ENCODE results near the gene OR51Q1. TPM values are rescaled to one million over a fixed set of nuclear protein-coding genes. Genes with fewer than 3 reads are reported as not detected.
A peak's percentile ranks its signal among the peaks of the same experiment; 100 is the strongest.

OR51Q1 gene, protein sequence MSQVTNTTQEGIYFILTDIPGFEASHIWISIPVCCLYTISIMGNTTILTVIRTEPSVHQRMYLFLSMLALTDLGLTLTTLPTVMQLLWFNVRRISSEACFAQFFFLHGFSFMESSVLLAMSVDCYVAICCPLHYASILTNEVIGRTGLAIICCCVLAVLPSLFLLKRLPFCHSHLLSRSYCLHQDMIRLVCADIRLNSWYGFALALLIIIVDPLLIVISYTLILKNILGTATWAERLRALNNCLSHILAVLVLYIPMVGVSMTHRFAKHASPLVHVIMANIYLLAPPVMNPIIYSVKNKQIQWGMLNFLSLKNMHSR
- total RNA-seq = not detected
- long read RNA-seq = 0 reads

DNA sequence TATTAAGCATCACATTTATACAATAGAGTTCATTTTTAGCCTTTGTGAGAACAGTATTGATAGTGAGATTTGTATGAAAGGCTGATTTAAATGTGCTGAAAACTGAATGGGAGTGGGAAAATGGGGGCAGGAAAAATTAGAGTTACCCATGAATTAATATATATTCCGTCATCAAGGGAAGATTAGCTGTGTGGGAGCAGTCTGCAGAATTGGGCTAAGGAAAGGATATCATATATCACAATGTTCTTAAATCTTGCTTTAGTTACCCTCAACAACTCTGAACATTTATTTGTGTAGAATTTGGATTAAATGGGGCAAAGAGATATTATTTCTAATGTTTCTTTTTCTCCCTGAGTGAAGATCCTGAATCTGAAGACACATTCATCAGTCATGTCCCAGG lies at the start of gene OR51Q1:
TSS of gene OR51Q1 (plus strand) at position 301 of the 400 bp plus-strand sequence. CDS start at position 391, 90 bp downstream.
- Histone ChIP-seq H3K27ac (no peak within 1 kb of the TSS), H3K4me1 (no peaks in the 10 kb centered on the region), H3K4me3 (no peak within 1 kb of the TSS), H3K36me3 (no peaks in the 10 kb centered on the region), H3K9me3 (no peaks in the 10 kb centered on the region), H3K27me3 (no peaks in the 10 kb centered on the region)
- WGBS (ENCODE audit: insufficient coverage, low coverage, low lambda C conversion rate, missing lambda C conversion rate) = 58% methylated on average over 1 of the region's 1 CpG
- TF ChIP-seq, protein P1, sequence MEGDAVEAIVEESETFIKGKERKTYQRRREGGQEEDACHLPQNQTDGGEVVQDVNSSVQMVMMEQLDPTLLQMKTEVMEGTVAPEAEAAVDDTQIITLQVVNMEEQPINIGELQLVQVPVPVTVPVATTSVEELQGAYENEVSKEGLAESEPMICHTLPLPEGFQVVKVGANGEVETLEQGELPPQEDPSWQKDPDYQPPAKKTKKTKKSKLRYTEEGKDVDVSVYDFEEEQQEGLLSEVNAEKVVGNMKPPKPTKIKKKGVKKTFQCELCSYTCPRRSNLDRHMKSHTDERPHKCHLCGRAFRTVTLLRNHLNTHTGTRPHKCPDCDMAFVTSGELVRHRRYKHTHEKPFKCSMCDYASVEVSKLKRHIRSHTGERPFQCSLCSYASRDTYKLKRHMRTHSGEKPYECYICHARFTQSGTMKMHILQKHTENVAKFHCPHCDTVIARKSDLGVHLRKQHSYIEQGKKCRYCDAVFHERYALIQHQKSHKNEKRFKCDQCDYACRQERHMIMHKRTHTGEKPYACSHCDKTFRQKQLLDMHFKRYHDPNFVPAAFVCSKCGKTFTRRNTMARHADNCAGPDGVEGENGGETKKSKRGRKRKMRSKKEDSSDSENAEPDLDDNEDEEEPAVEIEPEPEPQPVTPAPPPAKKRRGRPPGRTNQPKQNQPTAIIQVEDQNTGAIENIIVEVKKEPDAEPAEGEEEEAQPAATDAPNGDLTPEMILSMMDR (IDR thresholded peaks at IDR 0.05) = no peak
- TF ChIP-seq POLR2A (IDR thresholded peaks at IDR 0.05) = no peak
- intact Hi-C loops (cut with DNase I) = no loop called here
- no peak for ATAC-seq
- no peak for DNase-seq

GRCh38 chr11:5380740-5381342 lies 41.1 kb upstream of the OR51Q1 start:
- DNase-seq (peak in 2 of 3 donors; percentile 21 to 58), ATAC-seq (peak; percentile 83 to 90 (median 86))
- Histone ChIP-seq H3K4me3 (no peak overlapping the region), H3K9me3 (no peaks in the 10 kb centered on the region), H3K36me3 (no peaks in the 10 kb centered on the region), H3K4me1 (no peaks in the 10 kb centered on the region), H3K27me3 (no peaks in the 10 kb centered on the region), H3K27ac (no peak overlapping the region)
- WGBS (ENCODE audit: insufficient coverage, low coverage, low lambda C conversion rate, missing lambda C conversion rate) = 61% methylated on average over 4 of the region's 4 CpGs
- intact Hi-C loops (cut with DNase I) = no loop called here
- TF ChIP-seq POLR2A (IDR thresholded peaks at IDR 0.05) = no peak
- TF ChIP-seq, protein P1 (IDR thresholded peaks at IDR 0.05) = peak; percentile 55 to 76 (median 60)

DNA sequence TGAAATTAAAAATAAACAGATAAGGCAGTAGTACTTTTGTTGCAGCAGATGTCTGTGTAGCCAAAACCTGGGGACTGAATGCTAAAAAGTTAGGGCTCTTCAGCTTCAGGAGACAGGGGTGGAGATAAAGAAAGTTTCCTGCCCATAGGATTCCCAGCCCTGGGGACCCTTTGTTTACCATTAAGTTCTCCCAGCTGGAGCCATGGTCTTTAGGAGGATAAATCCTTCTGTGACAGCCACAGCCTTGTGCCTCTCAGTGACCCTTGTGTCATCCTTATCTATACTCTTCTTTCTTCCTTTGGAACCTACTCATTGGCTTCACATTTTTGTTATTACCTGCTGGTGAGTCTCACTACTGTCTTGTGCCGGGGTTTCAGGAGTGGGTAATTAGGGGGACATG lies 38.3 kb upstream of the OR51Q1 start, which contains the start of gene OR51M1:
TSS of gene OR51M1 (plus strand) at position 237 of the 400 bp plus-strand sequence. CDS start 5,587 bp downstream, outside the sequence.
- WGBS (ENCODE audit: insufficient coverage, low coverage, low lambda C conversion rate, missing lambda C conversion rate) = 14% methylated on average over 1 of the region's 1 CpG
- no peak within 1 kb of the TSS for H3K4me3 ChIP-seq
- TF ChIP-seq POLR2A (IDR thresholded peaks at IDR 0.05) = no peak
- TF ChIP-seq, protein P1 (IDR thresholded peaks at IDR 0.05) = no peak
- H3K27ac ChIP-seq = no peak within 1 kb of the TSS
- ATAC-seq (no peak), DNase-seq (no peak)
- no peaks in the 10 kb centered on the region for H3K4me1 ChIP-seq
- H3K27me3 ChIP-seq = no peaks in the 10 kb centered on the region
- H3K36me3 ChIP-seq = no peaks in the 10 kb centered on the region
- no peaks in the 10 kb centered on the region for H3K9me3 ChIP-seq
- intact Hi-C loops (cut with DNase I) = no loop called here

DNA sequence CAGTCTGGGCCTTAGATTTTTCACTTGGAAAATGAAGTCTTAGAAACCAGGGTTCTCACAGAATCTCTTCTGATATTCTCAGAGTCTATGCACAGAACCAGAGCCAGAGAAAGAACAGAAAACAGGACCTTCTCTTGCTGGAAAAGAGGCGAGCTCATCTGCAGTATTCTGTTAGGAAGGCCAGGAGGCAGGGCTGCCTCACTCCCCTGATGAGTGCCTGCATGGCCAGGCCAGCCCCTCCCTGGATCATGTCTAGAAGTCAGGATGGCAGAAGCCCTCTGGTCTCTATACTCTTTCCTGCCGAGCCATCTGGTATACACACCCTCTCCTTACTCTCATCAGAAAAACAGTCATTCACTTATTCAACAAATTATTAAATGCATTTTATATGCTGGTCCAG lies 37.6 kb upstream of the OR51Q1 start:
- no peaks in the 10 kb centered on the region for H3K36me3 ChIP-seq
- intact Hi-C loops (cut with DNase I) = no loop called here

More for the DNA sequence above, 37.6 kb upstream of the OR51Q1 start:
- DNase-seq (no peak), ATAC-seq (no peak)
- 58% methylated on average over 2 of the region's 2 CpGs for WGBS (ENCODE audit: insufficient coverage, low coverage, low lambda C conversion rate, missing lambda C conversion rate)
- TF ChIP-seq POLR2A (IDR thresholded peaks at IDR 0.05) = no peak
- TF ChIP-seq, protein P1 (IDR thresholded peaks at IDR 0.05) = no peak
- Histone ChIP-seq H3K4me3 (no peak overlapping the region), H3K27me3 (no peaks in the 10 kb centered on the region), H3K9me3 (no peaks in the 10 kb centered on the region), H3K27ac (no peak overlapping the region), H3K4me1 (no peaks in the 10 kb centered on the region)

All from right lobe of liver (tissue), 6 donors.